Measurements from ENCODE around the gene MAPK8. TPM values are rescaled to one million over a fixed set of nuclear protein-coding genes. Genes with fewer than 3 reads are reported as not detected.
A peak's percentile ranks its signal among the peaks of the same experiment; 100 is the strongest.

MAPK8 gene
- total RNA-seq, 3 donors from 2014 or later: 47.1 to 56.4 (median 53.5) TPM

- intact Hi-C loops (cut with DNase I, micrococcal nuclease): no loop called here
- Histone ChIP-seq H3K4me3 (no peak overlapping the region), H3K36me3 (ENCODE audit: low read depth) (no peaks in the 10 kb centered on the region), H3K4me1 (ENCODE audit: low read depth) (no peaks in the 10 kb centered on the region), H3K9me3 (no peaks in the 10 kb centered on the region)
- ATAC-seq: no peak
- DNase-seq: peak in 1 of 3 donors; percentile 39
- TF ChIP-seq CTCF (IDR thresholded peaks at IDR 0.05): no peak
Measured at GRCh38 chr10:48456808-48457761, 150.6 kb downstream of the MAPK8 start.

GRCh38 chr10:48457949-48458661, 151.6 kb downstream of the MAPK8 start:
- ATAC-seq (no peak), DNase-seq (peak in 1 of 3 donors; percentile 26)
- TF ChIP-seq CTCF (IDR thresholded peaks at IDR 0.05): no peak
- intact Hi-C loops (cut with DNase I, micrococcal nuclease): no loop called here
- Histone ChIP-seq H3K36me3 (ENCODE audit: low read depth) (no peaks in the 10 kb centered on the region), H3K4me3 (no peak overlapping the region), H3K4me1 (ENCODE audit: low read depth) (no peaks in the 10 kb centered on the region), H3K9me3 (no peaks in the 10 kb centered on the region)

- intact Hi-C loops (cut with DNase I, micrococcal nuclease): no loop called here
- Histone ChIP-seq H3K36me3 (ENCODE audit: low read depth) (no peaks in the 10 kb centered on the region), H3K4me3 (no peak overlapping the region), H3K4me1 (ENCODE audit: low read depth) (no peaks in the 10 kb centered on the region), H3K9me3 (no peaks in the 10 kb centered on the region)
- TF ChIP-seq CTCF (IDR thresholded peaks at IDR 0.05): no peak
- DNase-seq (peak in 1 of 3 donors; percentile 18), ATAC-seq (no peak)
Measured at GRCh38 chr10:48458662-48459048, 152.2 kb downstream of the MAPK8 start.

GRCh38 chr10:48459270-48460150, 153.0 kb downstream of the MAPK8 start:
- intact Hi-C loops (cut with DNase I, micrococcal nuclease): no loop called here
- Histone ChIP-seq H3K4me3 (no peak overlapping the region), H3K4me1 (ENCODE audit: low read depth) (no peaks in the 10 kb centered on the region), H3K9me3 (no peaks in the 10 kb centered on the region), H3K36me3 (ENCODE audit: low read depth) (no peaks in the 10 kb centered on the region)
- DNase-seq (peak in 1 of 3 donors; percentile 43), ATAC-seq (no peak)
- TF ChIP-seq CTCF (IDR thresholded peaks at IDR 0.05): no peak

GRCh38 chr10:48460182-48460581, 153.7 kb downstream of the MAPK8 start:
- H3K36me3 ChIP-seq (ENCODE audit: low read depth): no peaks in the 10 kb centered on the region
- intact Hi-C loops (cut with DNase I, micrococcal nuclease): no loop called here
- no peak for DNase-seq

More at GRCh38 chr10:48460182-48460581, 153.7 kb downstream of the MAPK8 start:
- no peak for TF ChIP-seq CTCF (IDR thresholded peaks at IDR 0.05)
- Histone ChIP-seq H3K9me3 (no peaks in the 10 kb centered on the region), H3K4me1 (ENCODE audit: low read depth) (no peaks in the 10 kb centered on the region), H3K4me3 (no peak overlapping the region)
- ATAC-seq: no peak
